Measurements from ENCODE around the gene ONECUT1.

Gene ONECUT1

GRCh38 chr15:52782514-52782913 is 7.6 kb downstream of the ONECUT1 start:
- no peak for DNase-seq (ENCODE audit: low read depth)

- DNase-seq (ENCODE audit: low read depth), result peak; percentile 51
These were observed 9.8 kb downstream of the ONECUT1 start for GRCh38 chr15:52780172-52780980.

DNA sequence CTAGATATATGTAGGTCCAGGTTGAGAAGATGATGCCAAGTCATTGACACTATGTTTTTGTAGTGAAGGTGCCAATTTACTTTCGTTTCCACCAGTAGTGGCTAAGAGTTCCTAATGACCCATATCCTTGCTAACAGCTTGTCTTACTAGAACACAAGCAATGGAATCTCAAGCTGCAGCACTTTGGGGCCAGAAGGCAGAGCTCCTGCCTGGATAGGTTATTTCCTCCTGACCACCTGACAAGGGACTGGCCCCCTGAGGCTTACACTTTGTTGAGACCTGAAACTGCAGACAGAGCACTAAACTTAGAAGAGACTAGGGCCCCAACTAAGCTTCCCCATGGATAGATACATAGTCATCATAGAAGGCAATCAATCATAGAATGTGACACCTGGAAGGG is 11.7 kb downstream of the ONECUT1 start:
- no peak for DNase-seq (ENCODE audit: low read depth)

GRCh38 chr15:52772766-52773165 is 17.4 kb downstream of the ONECUT1 start:
- no peak for DNase-seq (ENCODE audit: low read depth)

DNA sequence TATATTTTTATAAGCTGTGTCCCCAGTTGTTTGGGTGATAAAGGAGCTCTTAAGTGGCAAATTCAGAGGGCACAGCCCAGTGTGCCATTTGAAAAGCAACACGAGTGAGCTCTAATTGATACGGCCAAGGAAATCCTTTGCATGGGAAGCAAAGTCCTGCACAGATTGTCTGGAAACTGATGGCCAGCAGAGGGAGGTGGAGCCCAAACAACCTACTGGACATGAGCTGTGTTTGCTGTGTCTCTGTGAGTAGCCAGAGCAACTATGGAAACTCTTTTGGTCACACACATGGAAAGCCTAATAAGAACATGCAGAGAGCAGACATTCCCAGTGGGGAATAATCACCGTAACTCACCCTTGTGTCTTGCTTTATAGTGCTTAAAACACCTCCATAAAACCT is 24.4 kb downstream of the ONECUT1 start:
- DNase-seq (ENCODE audit: low read depth), result no peak

DNA sequence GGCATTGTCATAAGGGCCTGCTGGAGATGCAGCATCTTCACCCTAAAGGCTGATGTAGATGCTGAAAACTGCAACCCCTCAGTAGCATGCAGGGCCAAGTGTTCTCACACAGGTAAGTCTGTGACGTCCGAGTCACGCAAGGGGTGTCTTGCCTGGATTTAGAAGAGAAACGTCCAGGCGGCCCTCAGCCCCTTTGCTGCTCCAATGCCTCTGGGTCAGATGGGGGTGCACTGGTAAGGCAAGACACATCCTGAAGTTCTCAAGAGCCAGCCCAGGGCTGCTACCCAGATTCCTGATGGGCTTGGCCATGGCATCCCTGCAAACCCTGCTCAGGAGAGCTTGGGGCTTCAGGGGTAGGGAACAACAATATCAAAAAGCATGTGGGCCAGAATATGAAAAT is 25.4 kb downstream of the ONECUT1 start:
- DNase-seq (ENCODE audit: low read depth), result no peak

DNA sequence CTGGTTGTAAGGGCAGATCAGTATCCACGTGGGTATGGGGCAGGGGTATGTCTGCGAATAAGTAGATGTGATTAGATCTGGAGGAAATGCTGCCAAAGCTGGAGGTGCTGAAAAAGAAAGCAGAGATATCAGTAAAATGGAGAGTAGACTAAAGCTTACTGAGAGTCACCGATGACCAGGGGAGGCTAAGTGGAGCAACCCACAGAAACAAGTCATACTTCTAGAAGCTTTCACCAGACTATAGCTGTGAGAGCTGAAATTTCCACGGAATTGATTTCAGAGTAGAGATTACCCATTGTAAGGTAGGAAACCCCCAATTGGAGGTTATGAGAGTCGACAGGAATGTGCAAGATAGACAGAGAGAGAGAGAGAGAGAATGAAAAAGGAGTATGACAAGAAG is 27.5 kb downstream of the ONECUT1 start:
- DNase-seq (ENCODE audit: low read depth), result no peak

DNA sequence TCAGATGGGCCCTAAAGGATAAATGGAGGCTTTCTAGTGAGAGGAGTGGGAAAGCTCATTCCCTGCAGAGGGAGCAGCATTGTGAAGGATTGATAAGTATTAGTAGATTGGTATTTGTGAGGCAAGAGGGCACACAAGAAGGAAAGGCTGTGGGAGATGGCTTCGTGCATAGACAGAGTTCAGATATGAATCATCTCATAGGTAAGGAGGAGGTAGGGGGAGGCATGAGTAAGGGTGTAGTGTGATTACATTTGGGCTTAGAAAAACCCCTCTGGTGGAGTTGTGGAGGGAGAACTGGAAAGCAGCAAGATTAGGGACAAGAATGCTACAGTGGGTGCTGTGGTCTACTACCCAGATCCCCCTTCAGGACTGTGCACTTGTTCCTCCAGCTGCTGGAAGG is 29.6 kb downstream of the ONECUT1 start:
- DNase-seq (ENCODE audit: low read depth), result no peak

- no peak for DNase-seq (ENCODE audit: low read depth)
These were observed 30.2 kb downstream of the ONECUT1 start for GRCh38 chr15:52759969-52760368.

GRCh38 chr15:52757496-52757895 is 32.6 kb downstream of the ONECUT1 start:
- DNase-seq (ENCODE audit: low read depth), result no peak

GRCh38 chr15:52751522-52751921 is 38.6 kb downstream of the ONECUT1 start:
- no peak for DNase-seq (ENCODE audit: low read depth)

GRCh38 chr15:52749258-52749657 is 40.9 kb downstream of the ONECUT1 start:
- no peak for DNase-seq (ENCODE audit: low read depth)

DNA sequence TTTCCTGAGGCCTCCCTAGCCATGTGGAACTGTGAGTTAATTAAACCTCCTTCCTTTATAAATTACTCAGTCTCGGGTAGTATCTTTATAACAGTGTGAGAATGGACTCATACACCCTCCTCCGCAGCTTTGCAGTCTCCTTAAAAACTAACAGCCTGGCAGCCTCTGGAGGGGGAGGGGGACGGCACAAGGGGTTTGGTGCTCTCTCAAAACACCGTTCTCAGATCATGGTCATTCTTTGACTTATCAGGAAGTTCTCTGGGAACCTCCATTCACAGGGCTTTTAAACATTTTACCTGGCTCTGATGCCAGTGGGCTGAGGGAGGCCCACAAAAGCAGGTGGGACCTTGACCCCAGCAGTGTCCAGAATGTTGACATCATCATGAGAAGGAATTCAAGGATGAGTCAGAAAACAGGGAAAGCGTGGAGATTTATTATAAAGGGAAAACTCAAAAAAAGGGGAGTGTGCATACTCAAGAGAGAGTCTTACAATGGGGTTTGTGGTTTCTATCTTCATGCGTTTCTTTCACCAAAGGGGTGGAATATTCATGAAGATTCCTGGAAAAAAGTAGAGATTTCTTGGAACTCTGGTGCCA is 43.9 kb downstream of the ONECUT1 start:
- DNase-seq (ENCODE audit: low read depth), result no peak

- DNase-seq (ENCODE audit: low read depth), result no peak
These were observed 44.6 kb downstream of the ONECUT1 start for GRCh38 chr15:52745326-52746161.

DNA sequence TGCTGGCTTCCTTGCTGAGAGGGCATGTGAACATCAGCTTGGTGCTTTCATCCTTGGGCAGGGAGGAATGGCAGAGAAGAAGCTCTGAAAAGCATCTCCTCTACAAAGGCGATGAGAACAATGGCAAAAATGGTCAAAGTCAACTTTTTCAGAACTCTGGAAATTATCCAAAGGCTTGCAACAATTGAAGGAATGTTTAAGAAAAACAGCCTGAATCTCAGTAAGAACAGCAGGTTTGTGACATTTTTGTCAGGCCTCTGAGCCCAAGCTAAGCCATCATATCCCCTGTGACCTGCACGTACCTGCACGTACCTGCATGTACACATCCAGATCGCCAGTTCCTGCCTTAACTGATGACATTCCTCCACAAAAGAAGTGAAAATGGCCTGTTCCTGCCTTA is 51.8 kb downstream of the ONECUT1 start:
- DNase-seq (ENCODE audit: low read depth), result no peak

GRCh38 chr15:52737720-52738119 is 52.4 kb downstream of the ONECUT1 start:
- DNase-seq (ENCODE audit: low read depth), result no peak

GRCh38 chr15:52735231-52736089 is 54.7 kb downstream of the ONECUT1 start:
- peak; percentile 46 for DNase-seq (ENCODE audit: low read depth)

GRCh38 chr15:52734329-52734728 is 55.8 kb downstream of the ONECUT1 start:
- no peak for DNase-seq (ENCODE audit: low read depth)

DNA sequence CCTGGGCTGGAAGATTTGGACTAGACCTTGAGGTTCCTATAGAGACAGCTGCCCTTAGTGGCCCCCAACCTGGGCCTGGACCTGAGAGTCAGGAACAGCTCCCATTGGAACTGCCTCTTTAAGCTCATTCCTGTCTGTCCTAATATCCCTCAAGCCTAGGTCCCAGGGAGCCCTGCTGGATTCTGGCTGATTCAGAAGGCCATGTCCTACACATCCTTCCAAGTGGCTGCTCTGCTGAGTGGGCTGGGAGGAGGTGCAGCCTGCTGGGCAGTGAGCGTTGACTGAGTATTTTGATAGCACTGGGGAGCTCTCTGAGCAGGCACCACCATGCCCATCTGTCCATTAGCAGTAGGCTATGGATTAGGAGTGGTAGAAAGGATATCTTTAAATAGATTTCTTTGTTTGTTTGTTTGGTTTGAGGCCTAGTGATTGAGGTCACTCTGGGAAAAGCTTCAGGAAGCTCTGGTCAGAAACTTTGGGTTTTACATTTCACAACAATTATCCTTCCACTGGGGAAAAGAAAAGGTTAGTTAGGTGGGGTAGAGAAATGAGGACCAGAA is 56.4 kb downstream of the ONECUT1 start:
- DNase-seq (ENCODE audit: low read depth), result no peak

GRCh38 chr15:52733088-52733487 is 57.0 kb downstream of the ONECUT1 start:
- no peak for DNase-seq (ENCODE audit: low read depth)

GRCh38 chr15:52732551-52732950 is 57.6 kb downstream of the ONECUT1 start:
- no peak for DNase-seq (ENCODE audit: low read depth)

All from stimulated activated CD8-positive, alpha-beta memory T cell treated with anti-CD3 and anti-CD28 coated beads, Interleukin-15, amount 100 ng/mL, for 1 hour (primary cell).